ENCODE measurements around the gene REV3L.
"Not testable (repeated sequence)": the region's sequence is repeated elsewhere in the genome, so short reads cannot be mapped to it uniquely, and the experiment has no call there.

GRCh38 chr6:111505498-111505897, 22.5 kb upstream of the REV3L start:
- not testable (repeated sequence) for TF ChIP-seq CTCF (conservative IDR thresholded peaks at IDR 0.05 in 1 of 2, IDR thresholded peaks at IDR 0.05 in 1 of 2; ENCODE audit: extremely low read depth in 1 of 2, insufficient read depth in 1 of 2, low read depth in 1 of 2, low read length in 2 of 2); EZH2 (IDR thresholded peaks at IDR 0.05; ENCODE audit: borderline replicate concordance, low read length)

Data from mammary epithelial cell (primary cell).